Gastroesophageal sphincter (tissue), 3 donors: ENCODE data around the gene STXBP5L.

Experiments
- POLR2A ChIP-seq, 2 donors: fragments of 450-650 bp; IDR thresholded peaks; one replicate each; pipeline ENCODE4 v1.6.1; 2017; ENCODE audit warnings: antibody characterized with exemption in 2 of 2, mild to moderate bottlenecking in 2 of 2, moderate library complexity in 1 of 2
- POLR2AphosphoS5 ChIP-seq: sonication (generic); formaldehyde crosslinking; IDR thresholded peaks from one replicate; pipeline ENCODE4 v1.6.1; 2017; ENCODE audit warnings: antibody characterized with exemption
- TF ChIP-seq, protein P1 (sequence below), 4 experiments: fragments of 200-600 bp in 2 of 4; fragments of 450-650 bp in 2 of 4; sonication (generic) in 1 of 4; IDR thresholded peaks; one replicate each; pipeline ENCODE4 v1.5.1; 2017 to 2019; ENCODE audit warnings: antibody characterized with exemption in 4 of 4, mild to moderate bottlenecking in 2 of 4, moderate library complexity in 2 of 4

DNA sequence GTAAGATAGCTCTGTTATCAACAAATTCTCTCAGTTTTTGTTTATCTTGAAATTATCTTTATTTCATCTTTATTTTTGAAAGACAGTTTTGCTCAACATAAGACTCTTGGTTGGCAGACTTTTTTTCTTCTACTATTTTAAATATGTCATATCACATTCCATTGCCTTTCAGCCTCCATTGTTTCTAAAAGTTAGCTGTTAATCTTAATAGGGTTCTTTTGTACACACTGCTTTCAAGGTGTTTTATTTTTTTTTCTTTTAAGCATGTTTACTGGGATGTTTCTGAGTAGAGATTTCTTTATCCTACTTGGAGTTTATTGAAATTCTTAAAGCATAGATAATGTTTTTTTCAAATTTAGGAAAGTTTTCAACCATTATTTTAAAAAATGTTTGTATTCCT lies 294.6 kb downstream of the STXBP5L start:
- TF ChIP-seq POLR2A (IDR thresholded peaks at IDR 0.05) (no peak), POLR2AphosphoS5 (no peak)
- TF ChIP-seq, protein P1, sequence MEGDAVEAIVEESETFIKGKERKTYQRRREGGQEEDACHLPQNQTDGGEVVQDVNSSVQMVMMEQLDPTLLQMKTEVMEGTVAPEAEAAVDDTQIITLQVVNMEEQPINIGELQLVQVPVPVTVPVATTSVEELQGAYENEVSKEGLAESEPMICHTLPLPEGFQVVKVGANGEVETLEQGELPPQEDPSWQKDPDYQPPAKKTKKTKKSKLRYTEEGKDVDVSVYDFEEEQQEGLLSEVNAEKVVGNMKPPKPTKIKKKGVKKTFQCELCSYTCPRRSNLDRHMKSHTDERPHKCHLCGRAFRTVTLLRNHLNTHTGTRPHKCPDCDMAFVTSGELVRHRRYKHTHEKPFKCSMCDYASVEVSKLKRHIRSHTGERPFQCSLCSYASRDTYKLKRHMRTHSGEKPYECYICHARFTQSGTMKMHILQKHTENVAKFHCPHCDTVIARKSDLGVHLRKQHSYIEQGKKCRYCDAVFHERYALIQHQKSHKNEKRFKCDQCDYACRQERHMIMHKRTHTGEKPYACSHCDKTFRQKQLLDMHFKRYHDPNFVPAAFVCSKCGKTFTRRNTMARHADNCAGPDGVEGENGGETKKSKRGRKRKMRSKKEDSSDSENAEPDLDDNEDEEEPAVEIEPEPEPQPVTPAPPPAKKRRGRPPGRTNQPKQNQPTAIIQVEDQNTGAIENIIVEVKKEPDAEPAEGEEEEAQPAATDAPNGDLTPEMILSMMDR (IDR thresholded peaks at IDR 0.05): no peak
